ENCODE data around the gene MAP3K15.

GRCh38 chrX:19513383-19513782, 1.9 kb downstream of the MAP3K15 start:
- TF ChIP-seq CTCF (IDR thresholded peaks at IDR 0.05) = no peak
- TF ChIP-seq POLR2A (IDR thresholded peaks at IDR 0.05) = no peak

Data from esophagus squamous epithelium (tissue), 4 donors.